ENCODE results near the gene SSUH2.

The SSUH2 gene

GRCh38 chr3:8575364-8576104, 69.1 kb downstream of the SSUH2 start:
- no peak overlapping the region for H3K27ac ChIP-seq
- no peaks in the 10 kb centered on the region for H3K4me1 ChIP-seq
- H3K36me3 ChIP-seq (ENCODE audit: control insufficient read depth, insufficient read depth, low read length), result no peaks in the 10 kb centered on the region
- no peak overlapping the region for H3K9ac ChIP-seq
- H3K4me3 ChIP-seq (ENCODE audit: low read depth, low read length), result no peak overlapping the region
- no peaks in the 10 kb centered on the region for H3K27me3 ChIP-seq (ENCODE audit: control insufficient read depth, insufficient read depth, low read length)
- no peak for TF ChIP-seq CTCF (IDR thresholded peaks at IDR 0.05)
- H2AFZ ChIP-seq, result no peak overlapping the region
- no peaks in the 10 kb centered on the region for H3K9me3 ChIP-seq (ENCODE audit: control insufficient read depth, low read length)
- H3K79me2 ChIP-seq, result no peaks in the 10 kb centered on the region
- no peak overlapping the region for H3K4me2 ChIP-seq (ENCODE audit: low read length)

- Histone ChIP-seq H3K9ac (no peak overlapping the region), H3K27ac (no peak overlapping the region), H3K79me2 (no peaks in the 10 kb centered on the region), H3K9me3 (ENCODE audit: control insufficient read depth, low read length) (no peaks in the 10 kb centered on the region), H3K4me2 (ENCODE audit: low read length) (no peak overlapping the region), H2AFZ (no peak overlapping the region), H3K27me3 (ENCODE audit: control insufficient read depth, insufficient read depth, low read length) (no peaks in the 10 kb centered on the region), H3K36me3 (ENCODE audit: control insufficient read depth, insufficient read depth, low read length) (no peaks in the 10 kb centered on the region), H3K4me1 (no peaks in the 10 kb centered on the region), H3K4me3 (ENCODE audit: low read depth, low read length) (no peak overlapping the region)
- TF ChIP-seq CTCF (IDR thresholded peaks at IDR 0.05), result no peak
Observed at GRCh38 chr3:8574670-8575322, 69.8 kb downstream of the SSUH2 start.

- no peak overlapping the region for H3K4me3 ChIP-seq (ENCODE audit: low read depth, low read length)
- H3K79me2 ChIP-seq, result no peaks in the 10 kb centered on the region
- H3K27me3 ChIP-seq (ENCODE audit: control insufficient read depth, insufficient read depth, low read length), result no peaks in the 10 kb centered on the region
- no peaks in the 10 kb centered on the region for H3K9me3 ChIP-seq (ENCODE audit: control insufficient read depth, low read length)
- no peak for TF ChIP-seq CTCF (IDR thresholded peaks at IDR 0.05)
- H3K4me1 ChIP-seq, result no peaks in the 10 kb centered on the region
- H3K4me2 ChIP-seq (ENCODE audit: low read length), result no peak overlapping the region
- H3K9ac ChIP-seq, result no peak overlapping the region
- no peaks in the 10 kb centered on the region for H3K36me3 ChIP-seq (ENCODE audit: control insufficient read depth, insufficient read depth, low read length)
- H3K27ac ChIP-seq, result no peak overlapping the region
- H2AFZ ChIP-seq, result no peak overlapping the region
Observed at GRCh38 chr3:8574040-8574669, 70.4 kb downstream of the SSUH2 start.

GRCh38 chr3:8573342-8573926, 71.2 kb downstream of the SSUH2 start:
- no peak for TF ChIP-seq CTCF (IDR thresholded peaks at IDR 0.05)
- Histone ChIP-seq H2AFZ (no peak overlapping the region), H3K36me3 (ENCODE audit: control insufficient read depth, insufficient read depth, low read length) (no peaks in the 10 kb centered on the region), H3K27ac (no peak overlapping the region), H3K4me1 (no peaks in the 10 kb centered on the region), H3K9me3 (ENCODE audit: control insufficient read depth, low read length) (no peaks in the 10 kb centered on the region), H3K79me2 (no peaks in the 10 kb centered on the region), H3K27me3 (ENCODE audit: control insufficient read depth, insufficient read depth, low read length) (no peaks in the 10 kb centered on the region), H3K4me3 (ENCODE audit: low read depth, low read length) (no peak overlapping the region), H3K9ac (no peak overlapping the region), H3K4me2 (ENCODE audit: low read length) (no peak overlapping the region)
